Urinary bladder (tissue), 4 donors: Measurements from ENCODE around the gene MIGA1. TPM values are rescaled to one million over a fixed set of nuclear protein-coding genes. Genes with fewer than 3 reads are reported as not detected.

Experiments
- DNase-seq: peaks from one replicate; pipeline ENCODE4 v3.0.0-alpha.2; 2015; ENCODE audit errors: extremely low spot score
- H3K27ac ChIP-seq: one replicate; pipeline ENCODE4 v1.5.1; 2013; ENCODE audit warnings: low read depth, mild to moderate bottlenecking, moderate library complexity
- H3K36me3 ChIP-seq: one replicate; pipeline ENCODE4 v1.6.1; 2013; ENCODE audit warnings: mild to moderate bottlenecking, moderate library complexity; ENCODE audit not compliant: insufficient read depth
- H3K4me1 ChIP-seq: one replicate; pipeline ENCODE4 v1.6.1; 2013; ENCODE audit warnings: mild to moderate bottlenecking, moderate library complexity; ENCODE audit not compliant: insufficient read depth
- H3K4me3 ChIP-seq: one replicate; pipeline ENCODE4 v1.5.1; 2013; ENCODE audit warnings: low read depth, low read length
- WGBS: extraction: QIAGEN DNeasy Blood & Tissue Kit; methylation state at CpG from one replicate; pipeline ENCODE4 v1.1.7; 2013; 5-methylcytosine and 5-hydroxymethylcytosine counted together
- polyA plus RNA-seq: library from polyadenylated mRNA; stranded (reverse); fragments of 200-250 nt; gene quantifications from one replicate; pipeline ENCODE4 v1.2.3, GENCODE V29; 2013
- total RNA-seq: library from RNA; depleted of rRNA; stranded (reverse); fragments of >200 nt; gene quantifications from one replicate; pipeline ENCODE4 v1.2.3, GENCODE V29; 2014
- donor health status: healthy with polysubstance abuse.
- donor health status: healthy.

MIGA1 gene
- total and polyA plus RNA-seq, 2 donors: 8.7 to 30.2 TPM

- no peak for DNase-seq
- H3K4me3 ChIP-seq: no peak overlapping the region
- H3K27ac ChIP-seq: no peak overlapping the region
- H3K36me3 ChIP-seq: peaks cover 2% of the 10 kb centered on the region
- no peaks in the 10 kb centered on the region for H3K4me1 ChIP-seq
- WGBS: 91% methylated on average over 4 of the region's 4 CpGs
Observed at GRCh38 chr1:77927414-77927813, 148.0 kb downstream of the MIGA1 start.

Other genes with a start within 250 kb of the MIGA1 start
- 171 TPM for gene ZZZ3, start 97.0 kb upstream of the MIGA1 start, total RNA-seq
- gene ZZZ3, start 97.0 kb upstream of the MIGA1 start, polyA plus RNA-seq: 20.0 TPM
- gene USP33, start 19.8 kb upstream of the MIGA1 start, total RNA-seq: 193 TPM
- gene USP33, start 19.8 kb upstream of the MIGA1 start, polyA plus RNA-seq: 26.9 TPM
- gene NEXN, start 109.0 kb downstream of the MIGA1 start, total RNA-seq: 34.0 TPM
- 86.1 TPM for gene NEXN, start 109.0 kb downstream of the MIGA1 start, polyA plus RNA-seq
- 315 TPM for gene FUBP1, start 199.4 kb downstream of the MIGA1 start, total RNA-seq
- gene FUBP1, start 199.4 kb downstream of the MIGA1 start, polyA plus RNA-seq: 55.8 TPM
- gene DNAJB4, start 225.3 kb downstream of the MIGA1 start, total RNA-seq: 67.1 TPM
- gene DNAJB4, start 225.3 kb downstream of the MIGA1 start, polyA plus RNA-seq: 34.7 TPM